HG03135 (cell line): Measurements from ENCODE around the gene EVPLL.
"Not testable (repeated sequence)": the region's sequence is repeated elsewhere in the genome, so short reads cannot be mapped to it uniquely, and the experiment has no call there.

ENCODE experiments used
- ATAC-seq: cut with Tn5 transposase; IDR thresholded peaks from one replicate; pipeline ENCODE4 v1.9.1; 2021; ENCODE audit warnings: mild to moderate bottlenecking, moderate library complexity; ENCODE audit not compliant: unreplicated experiment

The EVPLL gene

GRCh38 chr17:18377437-18378204, at the start of gene EVPLL:
Gene EVPLL (plus strand): TSS chr17:18377778. CDS start chr17:18380938, 3,160 bp downstream.
- no peak for ATAC-seq

DNA sequence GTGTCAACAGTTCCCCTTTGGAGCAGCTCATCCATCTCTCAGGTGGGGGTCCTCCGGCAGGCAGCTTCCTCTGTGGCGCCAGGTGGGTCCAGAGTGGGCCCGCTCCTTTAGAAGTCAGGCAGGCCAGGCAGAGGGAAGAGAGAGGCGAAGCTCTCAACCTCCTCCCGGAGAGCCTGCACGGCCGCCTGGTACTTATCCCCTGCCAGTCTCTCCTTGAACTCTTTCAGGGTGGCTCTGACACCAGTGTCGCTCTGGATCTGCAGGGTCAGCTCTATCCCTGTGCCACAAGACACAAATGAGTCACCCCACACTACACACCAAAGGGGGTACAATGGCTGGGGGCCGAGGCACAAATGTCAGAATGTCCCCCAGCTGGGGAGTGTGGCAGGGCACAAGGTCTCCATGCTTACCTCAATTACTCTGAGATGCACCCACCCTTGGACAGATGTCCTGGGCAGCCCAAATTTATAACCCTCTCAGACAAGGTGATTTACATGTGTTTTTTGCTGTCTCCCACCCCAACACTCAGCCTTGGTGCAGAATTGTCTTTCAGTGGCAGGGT, 48.9 kb upstream of the EVPLL start:
- ATAC-seq: no peak

- ATAC-seq: no peak
Observed at GRCh38 chr17:18331879-18332278, 45.7 kb upstream of the EVPLL start.

- ATAC-seq: no peak
Observed at GRCh38 chr17:18332909-18333489, 44.6 kb upstream of the EVPLL start.

DNA sequence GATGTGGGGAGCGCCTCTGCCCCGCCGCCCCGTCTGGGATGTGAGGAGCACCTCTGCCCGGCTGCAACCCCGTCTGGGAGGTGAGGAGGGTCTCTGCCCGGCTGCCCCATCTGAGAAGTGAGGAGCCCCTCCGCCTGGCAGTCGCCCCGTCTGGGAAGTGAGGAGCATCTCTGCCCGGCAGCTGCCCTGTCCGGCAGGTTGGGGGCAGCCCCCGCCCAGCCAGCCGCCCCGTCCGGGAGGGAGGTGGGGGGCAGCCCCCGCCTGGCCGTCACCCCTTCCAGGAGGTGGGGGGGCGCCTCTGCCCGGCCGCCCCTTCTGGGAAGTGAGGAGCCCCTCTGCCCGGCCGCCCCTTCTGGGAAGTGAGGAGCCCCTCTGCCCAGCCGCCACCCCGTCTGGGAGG, 39.4 kb upstream of the EVPLL start:
- ATAC-seq: not testable (repeated sequence)

DNA sequence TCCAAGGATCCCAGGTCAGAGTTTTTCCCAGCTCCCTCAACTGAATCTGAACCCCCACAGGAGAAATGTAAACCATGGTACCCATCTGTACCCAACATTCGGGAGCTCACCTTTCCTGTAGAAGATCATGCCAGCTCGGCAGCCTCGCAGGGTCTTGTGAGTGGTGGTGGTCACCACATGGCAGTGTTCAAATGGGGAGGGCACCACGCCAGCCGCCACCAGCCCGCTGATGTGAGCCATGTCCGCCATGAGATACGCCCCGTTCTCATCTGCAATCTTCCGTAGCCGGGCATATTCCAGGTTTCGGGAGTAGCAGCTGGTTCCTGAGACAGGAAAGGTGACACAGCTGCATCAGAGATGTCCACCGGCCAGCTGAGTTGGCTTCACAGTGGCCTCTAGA, 37.6 kb upstream of the EVPLL start:
- ATAC-seq: no peak

DNA sequence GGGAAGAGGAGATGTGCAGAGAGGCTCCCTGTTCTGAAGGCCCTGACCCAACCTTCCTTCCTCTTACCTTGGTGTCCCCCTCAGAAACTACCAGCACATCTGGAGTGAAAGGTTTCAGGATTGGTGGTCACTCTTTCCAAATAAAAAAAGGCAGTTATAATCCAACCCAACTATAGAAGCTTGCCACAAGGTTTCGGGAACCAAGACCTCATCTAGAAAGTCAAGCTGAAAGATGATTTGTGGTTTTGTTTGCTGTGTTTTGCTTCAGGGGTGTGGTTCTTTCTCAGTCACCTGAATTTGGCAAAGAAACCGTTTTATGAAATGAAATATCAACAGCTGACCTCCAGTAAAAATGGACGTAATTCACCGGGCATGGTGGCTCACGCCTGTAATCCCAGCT, 33.6 kb upstream of the EVPLL start:
- no peak for ATAC-seq

GRCh38 chr17:18353541-18353940, 24.0 kb upstream of the EVPLL start:
- ATAC-seq: no peak

GRCh38 chr17:18356624-18357023, 21.0 kb upstream of the EVPLL start:
- ATAC-seq: no peak

DNA sequence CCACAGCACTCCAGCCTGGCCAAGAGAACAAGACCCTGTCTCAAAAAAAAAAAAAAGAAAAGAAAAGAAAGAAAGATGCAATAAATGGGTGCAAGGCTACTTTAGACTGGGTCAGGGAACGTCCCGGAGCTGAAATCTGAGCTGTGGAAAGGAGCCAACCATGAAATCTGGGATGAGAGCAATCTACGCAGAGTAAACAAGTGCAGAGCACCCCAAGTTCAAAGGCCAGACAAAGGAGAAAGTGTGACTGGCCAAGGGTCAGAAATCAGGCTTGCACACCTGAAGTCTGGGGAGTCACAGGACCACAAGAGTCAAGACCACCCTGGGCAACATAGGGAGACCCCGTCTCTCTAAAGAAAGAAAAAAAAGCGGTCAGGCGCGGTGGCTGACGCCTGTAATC, 17.1 kb upstream of the EVPLL start:
- no peak for ATAC-seq

DNA sequence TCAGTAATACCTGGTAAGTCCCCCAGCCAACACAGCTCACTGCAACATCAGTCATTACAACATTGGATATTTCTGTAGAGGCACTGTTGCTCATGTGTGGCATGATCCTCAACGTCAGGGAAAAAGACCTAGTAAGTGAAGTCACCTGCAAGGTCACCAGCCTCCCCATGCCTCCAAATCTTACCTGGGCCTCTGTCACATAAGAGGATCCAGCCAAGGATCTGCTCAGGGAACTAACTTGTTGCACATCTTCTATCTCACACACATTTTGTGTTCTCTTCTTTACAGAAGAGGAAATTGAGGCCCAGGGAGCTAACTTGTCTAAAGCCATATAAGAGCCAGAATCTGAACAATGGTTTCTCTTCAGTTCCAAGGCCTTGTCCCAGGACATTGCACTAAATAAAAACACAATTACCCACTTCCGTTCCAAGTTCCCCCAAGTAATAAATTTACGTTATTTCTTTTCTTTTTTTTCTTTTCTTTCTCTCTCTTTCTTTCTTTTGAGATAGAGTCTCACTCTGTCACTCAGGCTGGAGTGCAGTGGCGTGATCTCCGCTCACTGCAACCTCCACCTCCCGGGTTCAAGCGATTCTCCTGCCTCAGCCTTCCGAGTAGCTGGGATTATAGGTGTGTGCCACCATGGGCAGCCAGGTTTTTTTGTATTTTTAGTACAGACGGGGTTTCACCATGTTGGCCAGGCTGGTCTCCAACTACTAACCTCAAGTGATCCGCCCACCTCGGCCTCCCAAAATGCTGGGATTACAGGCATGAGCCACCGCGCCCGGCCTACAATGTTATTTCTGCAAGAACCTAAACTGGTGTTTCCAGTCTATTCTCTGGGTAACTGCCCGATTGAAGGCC, 15.5 kb upstream of the EVPLL start:
- no peak for ATAC-seq

- ATAC-seq: no peak
Observed at GRCh38 chr17:18362698-18363100, 14.9 kb upstream of the EVPLL start.

DNA sequence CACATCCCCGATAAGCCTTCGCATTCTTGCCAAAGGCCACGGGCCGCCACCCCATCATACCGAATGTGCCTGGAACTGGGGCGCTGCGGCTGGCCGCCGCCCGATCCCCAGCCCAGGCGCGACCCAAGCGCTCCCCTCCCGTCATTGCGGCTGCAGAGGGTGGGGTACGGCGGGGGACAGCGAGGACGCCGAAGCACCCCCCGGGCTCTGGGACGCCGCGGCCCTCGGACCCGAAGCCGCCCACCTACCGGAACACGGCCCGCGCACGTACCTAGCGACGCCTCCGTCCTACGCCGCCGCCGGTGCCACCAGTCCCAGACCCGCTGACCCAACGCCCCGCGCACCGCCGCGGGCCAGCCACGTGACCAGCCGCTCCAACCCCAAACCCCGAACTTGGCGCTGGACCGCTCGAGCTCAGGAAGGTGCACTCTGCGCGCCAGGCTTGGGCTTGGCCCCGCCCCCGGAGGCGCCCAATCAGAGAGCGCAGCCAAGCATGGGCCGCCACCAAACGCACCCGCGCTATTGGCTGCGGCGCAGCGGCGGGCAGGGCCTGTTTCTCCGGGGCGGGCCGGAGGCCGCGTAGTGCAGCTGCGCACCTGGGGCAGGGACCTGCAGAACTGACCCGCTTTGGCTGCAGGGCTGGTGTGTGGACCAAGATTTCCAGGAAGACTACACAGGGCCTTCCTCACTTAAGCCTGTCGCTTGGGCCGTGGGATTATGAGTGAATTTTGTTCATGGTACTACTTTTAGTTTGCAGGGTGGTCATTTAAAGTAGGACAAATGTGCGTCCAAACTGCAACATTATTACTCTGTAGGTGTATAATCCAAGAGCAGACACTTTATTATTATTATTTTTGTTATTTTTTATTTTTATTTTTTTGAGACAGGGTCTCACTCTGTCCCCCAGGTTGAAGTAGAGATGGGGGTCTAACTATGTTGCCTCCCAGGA, 14.2 kb upstream of the EVPLL start, which contains the start of gene SHMT1:
Gene SHMT1 (minus strand): TSS at position 450 of the 949 bp plus-strand sequence. CDS start 7,569 bp downstream, outside the sequence.
- ATAC-seq: peak; percentile 96

DNA sequence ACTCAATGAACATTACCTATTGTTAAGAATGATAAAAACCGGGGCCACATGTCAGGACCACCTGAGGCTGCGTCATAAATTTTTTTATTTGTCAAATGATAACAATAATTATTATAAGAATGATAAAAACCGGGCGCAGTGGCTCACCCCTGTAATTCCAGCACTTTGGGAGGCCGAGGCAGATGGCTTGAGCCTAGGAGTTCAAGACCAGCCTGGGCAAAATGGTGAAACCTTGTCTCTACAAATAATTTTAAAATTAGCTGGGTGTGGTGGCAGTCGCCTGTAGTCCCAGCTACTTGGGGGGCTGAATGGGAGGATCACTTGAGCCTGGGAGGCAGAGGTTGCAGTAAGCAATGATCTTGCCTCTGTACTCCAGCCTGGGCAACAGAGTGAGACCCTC, 13.4 kb upstream of the EVPLL start:
- no peak for ATAC-seq

- no peak for ATAC-seq
Observed at GRCh38 chr17:18368946-18369345, 8.6 kb upstream of the EVPLL start.

GRCh38 chr17:18370761-18371160, 6.8 kb upstream of the EVPLL start:
- ATAC-seq: no peak

- ATAC-seq: no peak
Observed at GRCh38 chr17:18371455-18371854, 6.1 kb upstream of the EVPLL start.

DNA sequence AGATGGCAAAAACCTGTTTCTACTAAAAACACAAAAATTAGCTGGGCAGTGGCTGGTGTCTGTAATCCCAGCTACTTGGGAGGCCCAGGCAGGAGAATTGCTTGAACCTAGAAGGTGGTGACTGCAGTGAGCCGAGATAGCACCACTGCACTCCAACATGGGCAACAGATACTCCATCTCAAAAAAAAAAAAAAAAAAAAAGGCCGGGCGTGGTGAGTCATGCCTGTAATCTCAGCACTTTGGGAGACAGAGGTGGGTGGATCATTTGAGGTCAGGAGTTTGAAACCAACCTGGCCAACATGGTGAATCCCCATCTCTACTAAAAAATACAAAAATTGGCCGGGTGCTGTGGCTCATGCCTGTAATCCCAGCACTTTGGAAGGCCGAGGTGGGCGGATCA, 4.4 kb upstream of the EVPLL start:
- ATAC-seq: not testable (repeated sequence)

- no peak for ATAC-seq
Observed at GRCh38 chr17:18374216-18374615, 3.4 kb upstream of the EVPLL start.

DNA sequence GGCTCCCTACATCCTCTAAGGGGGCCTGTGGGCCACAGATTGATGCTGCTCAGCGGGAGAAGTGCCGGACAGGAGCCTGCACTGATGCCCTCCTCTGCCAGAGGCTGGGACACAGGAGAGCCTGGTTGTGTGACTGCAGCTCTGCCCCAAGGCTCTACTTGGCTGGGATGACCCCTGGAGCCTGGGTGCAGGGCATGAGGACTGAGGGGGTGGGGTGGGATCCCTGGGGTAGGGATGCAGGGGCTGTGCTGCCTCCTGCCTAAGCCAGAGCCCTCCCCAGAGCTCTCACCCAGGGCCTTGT, 577 bp downstream of the EVPLL start:
- no peak for ATAC-seq
